ENCODE results near the gene PPP1R1A.

GRCh38 chr12:54563787-54564186, 24.7 kb downstream of the PPP1R1A start:
- TF ChIP-seq GATA2 (IDR thresholded peaks at IDR 0.05; ENCODE audit: low read depth, low read length) (no peak), GATA3 (IDR thresholded peaks at IDR 0.05; ENCODE audit: low read depth, low read length) (no peak)
